22Rv1 (cell line): ENCODE results near the gene LFNG.

ENCODE experiments used
- H3K27ac ChIP-seq: fragments of 450-650 bp; 2 replicates; pipeline ENCODE4 v1.5.1; 2017
- CTCF ChIP-seq: fragments of 450-650 bp; IDR thresholded peaks from 2 replicates; pipeline ENCODE4 v1.5.1; 2017; ENCODE audit warnings: mild to moderate bottlenecking
- ZFX ChIP-seq: fragments of 450-650 bp; IDR thresholded peaks from 2 replicates; pipeline ENCODE4 v1.6.1; 2017; ENCODE audit warnings: antibody characterized with exemption, borderline replicate concordance

The LFNG gene

GRCh38 chr7:2537981-2538851 is 18.6 kb downstream of the LFNG start:
- TF ChIP-seq ZFX = no peak
- H3K27ac ChIP-seq = no peak overlapping the region

- TF ChIP-seq CTCF (no peak), ZFX (no peak)
- no peak overlapping the region for H3K27ac ChIP-seq
Observed at GRCh38 chr7:2539031-2539911, 19.7 kb downstream of the LFNG start.

- no peak for TF ChIP-seq ZFX
- TF ChIP-seq CTCF = no peak
Observed at GRCh38 chr7:2540133-2540532, 20.6 kb downstream of the LFNG start.

GRCh38 chr7:2540641-2541051 is 21.1 kb downstream of the LFNG start:
- TF ChIP-seq ZFX (no peak), CTCF (no peak)
- H3K27ac ChIP-seq = no peak overlapping the region

More at GRCh38 chr7:2540133-2540532, 20.6 kb downstream of the LFNG start:
- no peak overlapping the region for H3K27ac ChIP-seq

GRCh38 chr7:2541291-2542010 is 21.9 kb downstream of the LFNG start:
- TF ChIP-seq CTCF (no peak), ZFX (no peak)
- H3K27ac ChIP-seq = no peak overlapping the region

GRCh38 chr7:2542011-2542915 is 22.7 kb downstream of the LFNG start:
- H3K27ac ChIP-seq = no peak overlapping the region
- TF ChIP-seq ZFX (no peak), CTCF (no peak)
